ENCODE data around the gene ANKFN1.

GRCh38 chr17:56113486-56113885, 39.8 kb upstream of the ANKFN1 start:
- TF ChIP-seq CTCF (IDR thresholded peaks at IDR 0.05) (no peak), POLR2A (IDR thresholded peaks at IDR 0.05) (no peak)

Data from breast epithelium (tissue), 3 donors.